Esophagus (tissue), 2 donors: ENCODE results near the gene USP7. TPM values are rescaled to one million over a fixed set of nuclear protein-coding genes. Genes with fewer than 3 reads are reported as not detected.
A peak's percentile ranks its signal among the peaks of the same experiment; 100 is the strongest.

Source experiments
- H3K27ac ChIP-seq, 2 donors: one replicate each; pipeline ENCODE4 v1.5.1; 2013; ENCODE audit warnings: low read depth in 2 of 2, mild to moderate bottlenecking in 2 of 2, inconsistent platforms in 1 of 2, low read length in 1 of 2, moderate library complexity in 1 of 2
- H3K27me3 ChIP-seq, 2 donors: one replicate each; pipeline ENCODE4 v1.6.1; 2013; ENCODE audit warnings: low read length in 2 of 2, control low read depth in 1 of 2, mild to moderate bottlenecking in 1 of 2; ENCODE audit not compliant: insufficient read depth in 2 of 2, control insufficient read depth in 1 of 2
- H3K36me3 ChIP-seq, 2 donors: one replicate each; pipeline ENCODE4 v1.6.1; 2013; ENCODE audit warnings: low read length in 1 of 2; ENCODE audit not compliant: control insufficient read depth in 2 of 2, insufficient read depth in 2 of 2
- H3K4me1 ChIP-seq, 2 donors: one replicate each; pipeline ENCODE4 v1.6.1; 2013; ENCODE audit warnings: low read length in 1 of 2; ENCODE audit not compliant: control insufficient read depth in 2 of 2, insufficient read depth in 2 of 2
- H3K4me3 ChIP-seq, 2 donors: one replicate each; pipeline ENCODE4 v1.5.1; 2013; ENCODE audit warnings: low read length in 2 of 2, mild to moderate bottlenecking in 2 of 2, low read depth in 1 of 2, moderate library complexity in 1 of 2
- H3K9me3 ChIP-seq, 2 donors: one replicate each; pipeline ENCODE4 v1.6.1; 2013; ENCODE audit warnings: mild to moderate bottlenecking in 2 of 2, low read depth in 1 of 2, low read length in 1 of 2, moderate library complexity in 1 of 2; ENCODE audit not compliant: control insufficient read depth in 2 of 2, insufficient read depth in 1 of 2
- WGBS, 2 donors: extraction: QIAGEN DNeasy Blood & Tissue Kit; methylation state at CpG; one replicate each; pipeline ENCODE4 v1.1.7; 2013; 5-methylcytosine and 5-hydroxymethylcytosine counted together
- polyA plus RNA-seq, 2 donors: library from polyadenylated mRNA; stranded (reverse); fragments of 200-250 nt; gene quantifications; one replicate each; pipeline ENCODE4 v1.2.3, GENCODE V29; 2013
- donor health status: healthy with polysubstance abuse.
- donor health status: Bipolar disorder and iron deficiency.

The USP7 gene
- polyA plus RNA-seq, 2 donors, result 27.8 to 34.6 TPM

GRCh38 chr16:8861563-8862308, 102.0 kb downstream of the USP7 start:
- WGBS, 2 donors, result 76 to 79% methylated on average over 14 of the region's 14 CpGs
- peak overlapping the region in 1 of 2 donors; percentile 56 for H3K27ac ChIP-seq
- peaks cover 6 to 55% of the 10 kb centered on the region in 2 donors for H3K4me1 ChIP-seq
- H3K36me3 ChIP-seq, result peaks cover 0 to 34% of the 10 kb centered on the region in 2 donors
- no peaks in the 10 kb centered on the region for H3K9me3 ChIP-seq
- H3K27me3 ChIP-seq, result no peaks in the 10 kb centered on the region
- no peak overlapping the region for H3K4me3 ChIP-seq

- H3K4me3 ChIP-seq, result no peak overlapping the region
- H3K27me3 ChIP-seq, result no peaks in the 10 kb centered on the region
- H3K4me1 ChIP-seq, result peaks cover 6 to 41% of the 10 kb centered on the region in 2 donors
- H3K27ac ChIP-seq, result peak overlapping the region; percentile 15 to 47
- no peaks in the 10 kb centered on the region for H3K9me3 ChIP-seq
- 65% methylated on average over 25 of the region's 25 CpGs for WGBS, 2 donors
- H3K36me3 ChIP-seq, result peaks cover 2 to 39% of the 10 kb centered on the region in 2 donors
Measured at GRCh38 chr16:8859913-8860881, 103.5 kb downstream of the USP7 start.

- no peaks in the 10 kb centered on the region for H3K27me3 ChIP-seq
- peak overlapping the region in 1 of 2 donors; percentile 21 for H3K27ac ChIP-seq
- H3K4me1 ChIP-seq, result peaks cover 6 to 34% of the 10 kb centered on the region in 2 donors
- no peaks in the 10 kb centered on the region for H3K9me3 ChIP-seq
- H3K4me3 ChIP-seq, result no peak overlapping the region
- WGBS, 2 donors, result 90 to 93% methylated on average over 31 of the region's 31 CpGs
- H3K36me3 ChIP-seq, result peaks cover 10 to 47% of the 10 kb centered on the region in 2 donors
Measured at GRCh38 chr16:8858994-8859912, 104.5 kb downstream of the USP7 start.

- no peak overlapping the region for H3K4me3 ChIP-seq
- H3K4me1 ChIP-seq, result peaks cover 0 to 17% of the 10 kb centered on the region in 2 donors
- no peaks in the 10 kb centered on the region for H3K9me3 ChIP-seq
- 54 to 70% methylated on average over 5 of the region's 5 CpGs for WGBS, 2 donors
- H3K36me3 ChIP-seq, result peaks cover 10 to 39% of the 10 kb centered on the region in 2 donors
- H3K27ac ChIP-seq, result no peak overlapping the region
- no peaks in the 10 kb centered on the region for H3K27me3 ChIP-seq
Measured at GRCh38 chr16:8855972-8856371, 107.7 kb downstream of the USP7 start.

- no peak overlapping the region for H3K4me3 ChIP-seq
- H3K9me3 ChIP-seq, result no peaks in the 10 kb centered on the region
- H3K4me1 ChIP-seq, result peaks cover 0 to 24% of the 10 kb centered on the region in 2 donors
- no peak overlapping the region for H3K27ac ChIP-seq
- H3K27me3 ChIP-seq, result no peaks in the 10 kb centered on the region
- 88 to 92% methylated on average over 11 of the region's 11 CpGs for WGBS, 2 donors
- peaks cover 10 to 38% of the 10 kb centered on the region in 2 donors for H3K36me3 ChIP-seq
Measured at GRCh38 chr16:8855051-8855786, 108.5 kb downstream of the USP7 start.

- WGBS, 2 donors, result 92 to 96% methylated on average over 9 of the region's 9 CpGs
- Histone ChIP-seq H3K27ac (peak overlapping the region in 1 of 2 donors; percentile 27), H3K27me3 (no peaks in the 10 kb centered on the region), H3K4me1 (peaks cover 1 to 26% of the 10 kb centered on the region in 2 donors), H3K9me3 (no peaks in the 10 kb centered on the region), H3K4me3 (no peak overlapping the region), H3K36me3 (peaks cover 10 to 39% of the 10 kb centered on the region in 2 donors)
Measured at GRCh38 chr16:8854298-8854948, 109.3 kb downstream of the USP7 start.

- Histone ChIP-seq H3K36me3 (peaks cover 10 to 39% of the 10 kb centered on the region in 2 donors), H3K9me3 (no peaks in the 10 kb centered on the region), H3K4me3 (no peak overlapping the region), H3K4me1 (peaks cover 2 to 19% of the 10 kb centered on the region in 2 donors), H3K27me3 (no peaks in the 10 kb centered on the region), H3K27ac (peak overlapping the region in 1 of 2 donors; percentile 84)
- 80 to 85% methylated on average over 7 of the region's 7 CpGs for WGBS, 2 donors
Measured at GRCh38 chr16:8853611-8854010, 110.1 kb downstream of the USP7 start.

- 77 to 78% methylated on average over 7 of the region's 7 CpGs for WGBS, 2 donors
Measured at GRCh38 chr16:8853150-8853549, 110.6 kb downstream of the USP7 start.

More at GRCh38 chr16:8853150-8853549, 110.6 kb downstream of the USP7 start:
- Histone ChIP-seq H3K4me1 (peaks cover 2 to 15% of the 10 kb centered on the region in 2 donors), H3K27ac (peak overlapping the region; percentile 5 to 84), H3K4me3 (no peak overlapping the region), H3K36me3 (peaks cover 10 to 39% of the 10 kb centered on the region in 2 donors), H3K27me3 (no peaks in the 10 kb centered on the region), H3K9me3 (no peaks in the 10 kb centered on the region)
